GM18520 (cell line): Measurements from ENCODE around the gene CD63.

ENCODE experiments used
- ATAC-seq: cut with Tn5 transposase; IDR thresholded peaks from one replicate; pipeline ENCODE4 v1.9.1; 2021; ENCODE audit not compliant: unreplicated experiment

CD63 gene

DNA sequence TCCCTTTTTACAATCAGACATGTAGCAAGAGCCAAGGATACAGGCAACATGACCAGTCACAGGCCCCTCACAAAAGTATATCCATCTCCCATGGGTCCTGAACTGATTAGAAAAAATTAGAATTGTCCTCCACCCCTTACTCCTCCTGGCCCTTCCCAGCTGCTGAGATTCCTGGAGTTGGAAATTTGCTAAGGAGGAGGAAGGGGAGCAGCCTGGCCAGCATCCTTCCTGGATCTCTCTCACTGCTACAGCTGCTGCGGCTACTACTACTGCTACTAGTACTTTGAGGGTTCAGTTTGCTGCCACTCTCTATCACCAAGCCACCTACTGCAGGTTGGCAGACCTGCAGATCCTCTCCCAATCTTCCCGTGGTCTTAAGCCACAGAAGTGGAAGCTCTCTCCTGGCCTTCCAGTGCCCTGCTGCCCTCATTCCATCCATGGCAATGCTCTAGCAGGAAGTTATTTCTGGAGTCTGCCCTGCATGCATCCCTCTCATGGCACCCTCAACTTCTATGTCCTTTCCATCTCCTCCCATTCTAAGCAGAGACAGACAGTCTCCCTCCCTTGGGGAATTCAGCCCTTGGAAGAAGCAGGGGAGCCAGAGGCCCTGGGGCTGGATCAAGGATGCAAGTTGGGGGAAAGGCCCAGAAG lies 22.1 kb downstream of the CD63 start:
- no peak for ATAC-seq

DNA sequence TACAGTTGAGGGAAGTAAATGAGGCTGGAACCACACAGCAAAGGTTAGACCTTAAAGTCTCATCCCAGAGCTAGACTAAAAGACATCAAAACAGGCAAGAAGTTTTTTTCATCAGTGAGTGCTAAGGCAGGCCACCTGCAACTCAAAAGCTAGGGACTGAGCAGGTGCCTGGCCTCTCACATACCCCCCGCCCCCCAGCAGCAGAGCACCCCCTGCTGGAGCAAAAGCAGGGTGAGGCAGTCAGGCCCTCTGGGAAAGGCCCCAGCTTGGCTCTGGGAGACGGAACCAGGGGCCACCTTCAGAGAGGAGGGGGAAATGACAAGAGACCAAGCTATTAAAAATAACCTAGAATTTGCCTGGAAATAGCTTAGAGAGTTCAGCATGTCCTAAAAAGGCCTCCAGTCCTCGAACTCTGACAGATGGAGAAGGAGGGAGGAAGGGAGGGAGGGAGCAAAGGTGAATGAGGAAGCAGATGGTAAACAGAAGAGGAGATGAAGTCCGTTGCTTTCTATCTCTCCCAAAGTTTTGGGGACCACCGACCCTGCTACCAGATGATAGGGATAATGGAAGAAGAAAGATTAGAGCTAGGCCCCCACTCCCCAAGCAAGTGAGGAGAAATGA lies 22.9 kb downstream of the CD63 start:
- no peak for ATAC-seq

- ATAC-seq = no peak
These were observed 23.7 kb downstream of the CD63 start for GRCh38 chr12:55704824-55705718.

DNA sequence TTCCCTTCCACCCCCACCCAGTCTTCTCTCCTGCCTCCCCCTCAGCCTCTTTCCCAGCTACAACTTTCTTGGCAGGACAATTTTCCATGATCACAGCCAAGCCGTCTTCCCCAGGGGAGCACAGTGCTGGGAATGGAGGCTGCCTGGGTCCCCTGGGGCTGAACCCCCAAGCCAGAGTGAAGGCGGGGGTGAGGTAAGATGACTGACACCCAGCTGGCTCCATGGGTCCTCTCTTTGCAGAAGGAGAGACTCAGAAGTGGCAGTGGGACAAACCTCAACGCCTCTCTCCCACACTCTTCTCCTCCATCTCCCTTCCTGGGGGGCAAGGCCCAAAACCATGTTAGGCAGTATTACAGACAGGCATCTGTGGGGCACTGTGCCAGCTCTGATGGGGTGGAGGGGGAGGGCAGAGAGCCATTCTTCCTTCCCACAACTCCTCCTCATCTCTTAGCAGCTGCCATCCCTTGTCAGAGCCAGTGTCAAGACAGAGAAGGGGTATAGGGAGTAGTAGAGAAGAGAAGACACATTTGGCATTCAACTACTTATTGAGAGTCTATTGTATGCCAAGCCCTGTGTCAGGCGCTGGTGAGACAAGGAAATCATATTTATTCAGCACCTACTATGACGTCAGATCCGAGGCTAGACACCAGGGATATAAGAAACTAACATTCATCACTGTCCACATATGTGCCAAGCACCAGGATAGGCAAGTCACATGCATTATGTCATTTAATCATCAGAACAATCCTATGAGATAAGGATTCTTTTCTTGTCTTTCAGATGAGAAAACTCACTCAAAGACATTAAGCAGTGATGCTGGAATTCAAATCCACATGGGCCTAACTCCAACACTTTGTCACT lies 24.7 kb downstream of the CD63 start:
- no peak for ATAC-seq

GRCh38 chr12:55703288-55703687 lies 25.5 kb downstream of the CD63 start:
- no peak for ATAC-seq

DNA sequence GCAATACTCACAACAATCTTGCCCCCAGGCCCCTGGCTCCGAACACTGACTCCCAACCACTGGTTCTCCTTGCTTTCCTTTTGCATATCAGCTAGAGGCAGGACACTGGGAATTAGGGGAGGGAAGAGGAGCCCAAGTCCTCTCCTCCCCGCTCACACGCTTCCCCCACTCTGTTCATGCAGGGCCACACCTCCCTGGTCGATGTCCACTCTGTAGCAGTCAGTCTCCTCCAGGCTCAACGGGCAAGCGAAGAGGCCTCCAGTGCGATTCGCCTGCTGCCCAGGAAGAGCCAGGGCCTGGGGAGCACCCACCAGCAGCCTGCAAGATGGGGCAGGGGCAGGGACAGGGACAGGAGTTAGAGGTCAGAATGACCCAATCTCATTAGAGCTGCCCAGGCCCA lies 25.9 kb downstream of the CD63 start:
- no peak for ATAC-seq

- no peak for ATAC-seq
These were observed 28.4 kb downstream of the CD63 start for GRCh38 chr12:55700255-55701018.

GRCh38 chr12:55699471-55700055 lies 29.2 kb downstream of the CD63 start:
- no peak for ATAC-seq

DNA sequence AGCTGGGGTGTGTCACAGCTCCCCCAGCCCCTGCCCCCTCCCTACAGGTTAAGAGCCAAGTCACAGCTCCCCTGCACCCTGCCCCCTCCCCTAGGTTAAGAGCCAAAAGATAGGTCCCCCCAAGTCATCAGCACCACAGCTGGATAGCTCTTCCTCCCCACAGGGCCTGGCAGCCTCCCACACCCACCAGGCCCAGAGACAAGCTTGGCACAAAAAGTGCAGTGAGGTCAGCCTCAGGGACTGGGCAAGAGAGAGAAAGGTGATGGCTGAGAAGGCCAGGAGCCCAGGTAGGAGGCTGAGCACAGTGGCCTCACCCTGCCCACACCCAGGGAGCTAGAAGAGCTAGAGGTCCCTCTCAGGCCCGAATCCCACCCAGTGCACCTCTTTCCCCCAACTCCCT lies 29.8 kb downstream of the CD63 start:
- ATAC-seq = no peak

DNA sequence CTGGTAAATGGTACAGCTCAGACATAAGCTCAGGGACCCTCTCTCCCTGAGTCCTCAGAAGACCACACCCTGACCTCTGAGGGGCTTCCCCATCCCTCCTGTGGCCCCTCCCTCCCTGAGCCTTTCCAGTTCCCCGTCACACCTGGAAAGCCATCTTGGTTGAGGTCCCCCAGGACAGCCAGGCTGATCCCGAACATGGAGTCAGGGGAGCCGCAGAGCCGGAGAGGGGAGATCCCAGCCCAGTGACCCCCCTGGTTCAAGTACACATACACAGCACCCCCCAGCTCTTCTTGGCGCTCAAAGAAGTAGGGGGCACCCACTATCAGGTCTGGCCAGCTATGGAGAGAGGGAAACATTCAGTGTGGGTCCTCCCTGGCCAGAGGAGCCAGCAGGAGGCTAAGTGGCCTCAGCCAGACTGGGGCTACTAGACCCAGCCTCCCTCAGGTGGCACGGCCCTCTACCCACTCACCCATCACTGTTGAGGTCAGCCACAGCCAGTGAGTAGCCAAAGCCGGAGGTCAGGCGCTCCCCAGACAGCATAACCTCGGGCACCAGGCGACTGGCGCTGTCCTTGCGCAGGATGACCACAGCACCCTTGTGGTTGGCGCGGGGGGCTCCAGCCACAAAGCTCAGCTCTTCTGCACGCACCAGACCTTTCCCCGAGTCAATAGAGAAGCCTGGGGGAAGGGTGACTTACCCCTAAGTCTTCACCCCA lies 30.4 kb downstream of the CD63 start:
- ATAC-seq = no peak

GRCh38 chr12:55697686-55698085 lies 31.1 kb downstream of the CD63 start:
- no peak for ATAC-seq

GRCh38 chr12:55696796-55697462 lies 31.9 kb downstream of the CD63 start:
- ATAC-seq = no peak

GRCh38 chr12:55696141-55696540 lies 32.7 kb downstream of the CD63 start:
- ATAC-seq = no peak

GRCh38 chr12:55695349-55695748 lies 33.5 kb downstream of the CD63 start:
- no peak for ATAC-seq

DNA sequence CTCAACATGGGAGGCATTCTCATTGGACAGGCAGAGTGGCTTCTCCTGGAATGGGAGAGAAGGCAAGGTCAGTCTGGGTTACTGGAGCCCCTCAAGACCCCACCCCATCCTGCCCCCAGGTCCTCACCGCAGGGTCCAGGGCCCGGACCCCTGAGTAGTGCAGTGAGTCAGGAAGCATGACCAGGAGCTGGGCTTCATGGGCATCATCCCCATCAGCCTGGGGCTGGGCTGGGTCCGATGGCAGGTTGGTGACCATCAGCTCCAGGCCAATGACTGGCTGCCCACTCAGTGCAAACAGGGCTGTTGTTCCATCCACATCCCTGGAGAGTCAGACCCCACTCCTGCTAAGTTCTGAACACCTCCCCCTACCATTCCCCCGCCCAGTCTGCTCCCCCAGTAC lies 34.2 kb downstream of the CD63 start:
- no peak for ATAC-seq

DNA sequence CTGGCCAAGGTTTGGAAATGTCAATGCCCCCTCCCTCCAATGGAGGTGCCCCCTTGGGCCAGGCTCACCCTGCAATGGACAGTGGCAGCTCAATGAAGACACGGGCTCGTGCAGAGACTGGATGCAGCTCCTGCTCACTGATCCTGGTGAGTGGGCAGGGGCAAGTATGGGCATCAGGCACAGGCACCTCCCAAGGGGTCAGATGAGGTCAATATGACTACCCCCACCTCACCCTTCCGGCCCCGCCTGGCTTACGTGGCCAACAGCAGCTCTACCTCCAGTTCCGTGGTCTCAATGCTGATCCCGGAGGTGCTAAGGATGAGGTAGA lies 34.7 kb downstream of the CD63 start:
- ATAC-seq = no peak

DNA sequence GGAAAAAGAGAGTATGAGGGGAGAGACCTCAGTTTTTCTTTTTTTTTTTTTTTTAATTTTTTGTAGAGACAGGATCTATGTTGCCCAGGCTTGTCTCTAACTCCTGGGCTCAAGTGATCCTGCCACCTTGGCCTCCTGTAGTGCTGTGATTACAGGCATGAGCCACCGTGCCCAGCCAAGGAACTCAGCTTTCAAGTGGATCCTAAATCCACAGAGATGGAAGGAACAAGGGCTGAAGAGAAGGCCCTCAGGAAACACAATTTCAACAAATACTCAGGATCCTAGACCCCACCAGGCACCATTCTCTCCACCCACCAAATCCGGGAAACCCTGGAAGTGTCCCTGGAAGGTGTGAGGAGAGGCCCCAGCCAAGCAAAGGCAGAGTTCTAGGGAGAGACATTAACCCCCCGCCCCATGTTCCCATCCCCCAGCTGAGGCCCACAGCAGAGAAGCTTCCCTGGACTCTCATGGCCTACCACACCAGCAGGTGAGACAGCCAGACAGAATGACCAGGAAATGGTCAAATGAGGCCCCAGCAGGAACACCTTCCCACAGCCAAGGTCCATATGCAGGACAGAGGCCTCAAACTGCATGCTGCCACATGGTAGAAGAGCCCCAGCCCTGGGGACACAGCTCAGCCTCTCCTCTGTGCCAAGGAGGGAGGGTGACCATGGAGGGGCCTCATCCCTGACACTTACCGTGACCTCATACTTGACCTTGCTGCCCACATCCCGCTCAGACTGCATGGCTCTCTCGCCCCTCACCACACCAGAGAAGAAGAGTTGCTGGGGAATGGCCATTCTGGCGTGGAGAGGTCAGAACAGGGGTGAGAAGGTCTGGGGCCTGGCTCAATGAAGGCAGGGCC lies 35.3 kb downstream of the CD63 start:
- no peak for ATAC-seq
